ENCODE measurements around the gene EIF4E1B.
A peak's percentile ranks its signal among the peaks of the same experiment; 100 is the strongest.

Gene EIF4E1B

DNA sequence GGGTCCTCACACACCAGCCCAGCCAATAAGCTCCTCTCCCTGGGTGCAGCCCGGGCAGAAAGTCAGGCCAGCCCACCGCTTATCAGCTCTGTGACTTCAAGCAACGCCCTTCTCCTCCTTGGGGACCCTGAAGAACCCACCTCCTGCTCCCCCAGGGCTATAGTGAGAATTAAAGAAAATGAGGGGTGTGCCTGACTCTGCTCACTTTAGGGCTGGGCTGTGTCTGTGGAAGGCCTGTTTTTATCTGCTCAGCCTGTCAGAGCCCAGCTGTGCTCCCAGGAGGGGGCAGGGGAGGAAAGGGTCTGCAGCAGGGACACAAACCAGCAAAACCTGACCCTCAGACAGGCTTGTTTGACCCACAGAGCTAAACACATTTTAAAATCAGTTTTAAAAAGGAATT lies 24.4 kb upstream of the EIF4E1B start:
- no peak for DNase-seq (ENCODE audit: low read depth in 2 of 2)

DNA sequence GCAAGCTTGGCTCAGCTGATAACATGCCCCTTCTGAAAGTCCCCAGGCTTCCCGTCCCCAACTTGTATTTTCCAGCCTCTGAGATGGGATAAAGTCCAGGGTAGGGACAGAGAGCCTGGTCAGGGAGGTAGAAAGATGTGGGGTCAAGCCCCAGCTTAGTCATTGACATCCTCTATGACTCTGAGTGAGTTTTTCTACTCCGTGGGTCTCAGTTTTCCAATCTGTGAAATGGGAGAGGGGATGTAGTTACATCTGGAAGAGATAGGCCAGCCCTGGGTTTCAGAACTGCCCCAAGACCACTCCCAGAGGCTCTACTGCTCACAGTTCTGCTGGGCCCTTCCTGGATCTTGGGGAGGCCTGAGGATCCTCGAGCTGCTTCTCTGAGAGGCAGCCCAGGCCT lies 23.6 kb upstream of the EIF4E1B start:
- no peak for DNase-seq (ENCODE audit: low read depth in 2 of 2)

DNA sequence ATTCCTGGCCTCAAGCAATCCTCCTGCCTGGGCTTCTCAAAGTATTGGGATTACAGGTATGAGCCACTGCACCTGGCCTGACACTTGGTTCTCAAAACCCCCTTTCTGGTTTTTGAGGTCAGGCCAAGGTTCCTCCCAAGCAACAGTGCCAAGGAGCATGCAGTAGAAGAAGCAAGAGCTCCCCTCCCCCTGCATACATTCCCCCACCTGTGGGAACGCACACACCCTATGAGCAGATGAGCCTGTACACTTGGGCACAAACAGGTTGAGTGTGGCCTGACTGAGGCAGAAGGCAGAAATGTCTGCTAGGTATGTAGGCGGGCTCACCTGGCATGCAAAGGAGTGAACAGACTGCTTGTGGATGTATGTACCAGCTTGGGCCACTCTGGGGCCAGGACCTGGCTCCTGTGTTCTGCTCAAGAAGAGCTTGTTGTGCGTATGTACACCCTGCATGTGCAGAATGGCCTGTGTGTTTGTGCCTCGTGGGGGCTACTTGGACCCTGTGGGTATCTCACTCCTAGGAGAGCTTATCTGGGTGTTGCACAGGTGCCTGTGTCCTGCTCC lies 22.3 kb upstream of the EIF4E1B start:
- DNase-seq (ENCODE audit: low read depth in 2 of 2) = no peak

DNA sequence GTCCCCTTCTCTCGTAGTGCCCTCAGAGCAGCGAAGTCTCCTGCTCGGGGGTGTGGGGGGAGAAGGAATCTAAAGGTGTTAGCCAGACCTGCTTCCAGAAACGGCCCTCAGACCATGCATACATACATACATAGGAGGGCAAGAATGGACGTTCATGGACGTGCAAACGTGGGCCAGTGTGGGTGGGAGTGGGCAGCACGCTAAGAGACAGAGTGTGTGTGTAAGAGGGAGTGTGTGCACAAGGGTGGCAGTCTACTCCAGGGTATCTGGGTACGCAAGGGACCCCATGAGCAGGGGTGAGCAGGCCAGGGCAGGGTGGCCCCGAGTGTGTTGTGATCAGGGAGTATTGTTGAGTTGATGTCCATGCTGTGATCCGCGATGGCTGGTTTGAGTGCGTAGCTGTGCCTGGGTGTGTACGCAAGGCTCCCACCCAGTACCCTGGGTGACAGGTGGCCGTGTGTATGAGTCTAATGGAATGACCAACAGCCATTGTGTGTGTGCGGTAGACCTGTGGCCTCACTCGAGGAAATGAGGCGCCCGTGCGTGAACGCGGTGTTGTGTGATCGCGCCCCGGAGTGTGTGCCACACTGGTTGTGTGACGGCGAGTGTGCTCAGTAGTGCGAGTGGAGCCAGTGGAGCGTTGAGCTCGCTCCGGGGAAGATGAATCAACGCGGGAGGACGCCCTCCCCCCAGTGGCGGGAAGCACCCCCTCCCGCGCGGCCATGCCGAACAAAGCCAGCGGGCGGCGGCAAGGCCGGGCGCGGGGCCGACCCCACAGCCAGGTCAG lies 21.3 kb upstream of the EIF4E1B start:
- DNase-seq (ENCODE audit: low read depth in 2 of 2) = no peak

DNA sequence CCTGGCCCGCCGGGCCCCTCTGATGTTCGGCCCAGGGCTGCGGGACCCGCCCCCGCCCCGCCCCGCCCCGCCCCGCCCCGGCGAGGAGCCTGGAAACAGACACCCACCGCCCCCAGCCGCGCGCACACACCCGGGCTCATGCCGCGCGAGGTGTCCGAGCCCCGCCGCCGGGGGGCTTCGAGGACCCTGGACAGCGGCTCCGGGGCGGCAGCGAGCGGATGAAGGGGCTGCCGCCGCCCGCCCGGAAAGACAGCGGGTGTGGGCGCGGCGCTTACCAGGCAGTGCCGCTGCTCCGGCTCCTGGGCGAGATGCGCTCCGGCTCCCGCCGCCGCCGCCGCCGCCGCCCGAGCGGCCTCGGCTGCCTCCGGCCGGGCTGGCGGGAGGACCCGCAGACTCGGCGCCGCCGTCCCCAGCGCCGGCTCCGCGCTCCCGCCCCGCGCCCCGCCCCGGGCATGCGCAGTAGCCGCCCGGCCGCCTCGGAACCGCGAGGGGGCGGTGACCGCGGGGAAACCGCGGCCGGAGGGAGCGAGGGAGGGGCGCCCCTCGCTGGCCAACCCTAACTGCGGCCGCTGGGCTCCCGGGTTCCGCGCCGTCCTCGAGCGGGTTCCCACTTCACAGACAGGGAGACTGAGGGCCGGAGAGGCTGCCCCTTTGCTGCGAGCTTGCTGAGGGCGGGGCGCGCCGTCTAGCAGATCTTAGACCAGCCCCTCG lies 20.6 kb upstream of the EIF4E1B start, which contains the start of gene GPRIN1:
GPRIN1 (minus strand) TSS at position 433 of the 711 bp plus-strand sequence. CDS start 10,322 bp downstream, outside the sequence.
- peak in 1 of 2 donors; percentile 25 for DNase-seq (ENCODE audit: low read depth in 2 of 2)

DNA sequence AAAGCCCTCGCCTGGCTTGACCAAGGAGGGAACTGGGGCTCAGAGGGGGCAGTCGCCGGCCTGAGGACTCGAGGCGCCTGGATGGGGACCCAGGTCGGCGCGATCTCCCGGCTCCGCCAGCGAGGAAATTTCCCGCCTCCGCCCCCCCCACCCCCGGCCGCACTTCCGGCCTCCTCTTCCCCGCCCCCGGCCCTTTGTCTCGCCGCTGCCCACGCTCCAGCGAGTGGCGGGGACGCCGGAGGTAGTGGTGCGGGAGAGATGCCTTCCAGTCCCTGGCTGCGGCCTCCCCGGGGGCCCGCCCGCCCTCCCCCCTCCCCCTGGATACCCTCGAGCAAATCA lies 20.1 kb upstream of the EIF4E1B start:
- no peak for DNase-seq (ENCODE audit: low read depth in 2 of 2)

DNA sequence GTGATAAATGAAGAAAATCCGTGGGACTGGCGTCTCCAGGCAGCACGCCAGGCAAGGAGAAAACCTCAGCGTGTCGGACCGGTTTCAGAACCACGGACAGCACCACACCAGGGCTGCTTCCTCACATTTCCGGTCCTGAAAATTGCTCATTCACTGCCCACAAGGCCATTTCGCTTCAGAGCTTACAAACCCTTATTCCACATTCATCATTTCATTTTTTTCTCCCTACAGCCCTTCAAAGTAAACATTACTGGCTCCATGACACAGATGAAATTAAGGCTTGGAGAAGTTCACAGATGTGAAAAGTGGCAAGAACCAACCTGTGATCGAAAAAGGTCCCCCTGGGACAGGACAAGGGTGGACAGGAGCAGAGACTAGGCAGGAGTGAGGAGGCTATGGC lies 19.0 kb upstream of the EIF4E1B start:
- DNase-seq (ENCODE audit: low read depth in 2 of 2) = no peak

DNA sequence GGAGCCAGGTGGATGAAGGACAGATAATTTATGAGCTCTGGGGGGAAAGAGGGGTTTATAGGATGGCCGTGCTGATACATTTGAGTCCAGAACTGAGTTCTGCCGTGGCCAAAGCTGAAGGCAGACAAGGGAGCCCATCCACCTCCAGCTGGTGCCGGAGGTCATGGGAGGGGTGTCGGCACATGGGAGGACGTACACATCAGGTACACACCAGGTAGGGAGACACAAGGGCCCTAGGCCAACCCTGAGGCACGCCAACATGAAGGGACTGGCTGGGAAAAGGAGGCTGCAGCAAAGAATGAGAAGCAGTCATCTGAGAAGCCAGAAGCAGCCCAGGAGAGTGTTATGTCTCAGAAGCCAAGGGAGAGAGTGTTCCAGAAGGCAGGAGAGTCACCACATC lies 18.5 kb upstream of the EIF4E1B start:
- no peak for DNase-seq (ENCODE audit: low read depth in 2 of 2)

DNA sequence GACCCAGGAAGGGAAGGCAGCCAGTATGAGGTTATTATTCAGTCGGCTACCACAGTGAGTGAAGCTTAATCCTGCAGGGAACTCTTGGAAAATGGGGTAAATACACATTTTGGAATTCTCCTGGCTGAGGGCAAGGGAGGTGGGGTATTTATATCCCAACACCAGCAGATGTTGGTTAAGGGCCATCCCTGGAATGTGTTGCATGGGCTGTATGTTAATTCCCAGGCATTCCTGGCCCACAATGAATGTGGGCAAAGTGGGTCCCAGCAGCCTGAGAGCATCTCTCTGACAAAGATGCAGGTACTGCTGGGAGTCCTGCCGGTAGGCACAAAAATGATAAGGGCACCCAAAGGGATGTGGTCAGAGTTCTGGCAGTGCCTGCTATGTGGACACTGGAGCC lies 17.6 kb upstream of the EIF4E1B start:
- DNase-seq (ENCODE audit: low read depth in 2 of 2) = no peak

DNA sequence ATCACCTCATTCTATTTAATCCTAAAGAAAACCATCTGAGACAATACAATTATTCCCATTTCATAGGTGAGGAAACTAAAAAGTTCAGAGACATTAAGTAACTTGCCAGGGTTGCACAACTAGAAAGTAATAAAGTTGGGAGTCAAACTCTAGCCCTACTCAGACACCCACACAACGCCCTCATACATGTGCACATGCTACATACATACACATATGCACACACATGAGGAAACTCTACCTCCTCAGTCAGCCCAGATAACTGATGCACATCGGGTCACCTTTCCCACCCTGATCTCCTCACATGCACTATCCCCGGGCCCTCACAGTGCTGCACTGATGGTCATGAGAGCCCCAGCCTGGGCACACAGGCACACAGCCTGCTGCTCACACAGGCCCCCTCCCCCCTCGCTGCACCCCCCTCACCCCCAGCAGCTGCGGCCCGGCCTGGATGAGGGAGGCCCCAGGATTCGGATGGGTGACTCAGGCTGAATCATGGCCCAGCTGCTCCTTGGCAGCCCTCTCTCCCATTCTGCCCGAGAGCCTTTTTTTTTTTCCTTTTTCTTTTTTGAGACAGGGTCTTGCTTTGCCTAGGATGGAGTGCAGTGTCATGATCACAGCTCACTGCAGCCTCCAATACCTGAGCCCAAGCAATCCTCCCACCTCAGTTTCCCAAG lies 15.5 kb upstream of the EIF4E1B start:
- no peak for DNase-seq (ENCODE audit: low read depth in 2 of 2)

DNA sequence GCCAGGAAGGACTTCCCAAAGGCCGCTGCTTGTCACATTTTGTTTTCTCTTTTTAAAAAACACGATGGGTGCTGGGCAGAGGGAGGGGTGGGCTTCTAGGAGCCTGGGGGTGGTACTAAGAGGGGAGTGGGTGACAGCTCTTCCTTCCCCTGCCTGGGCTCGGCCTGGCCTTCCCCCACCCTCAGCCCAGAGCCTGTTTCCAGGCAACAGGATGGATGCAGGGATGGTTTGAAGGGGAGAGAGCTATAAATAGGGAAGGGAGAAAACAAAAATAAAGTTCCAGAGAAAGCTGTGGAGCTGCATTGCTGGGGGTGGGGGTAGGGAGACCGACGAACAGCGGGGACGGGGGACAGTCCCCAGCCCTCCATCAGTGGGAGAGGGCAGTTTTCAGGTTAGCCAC lies 14.0 kb upstream of the EIF4E1B start:
- DNase-seq (ENCODE audit: low read depth in 2 of 2) = no peak

DNA sequence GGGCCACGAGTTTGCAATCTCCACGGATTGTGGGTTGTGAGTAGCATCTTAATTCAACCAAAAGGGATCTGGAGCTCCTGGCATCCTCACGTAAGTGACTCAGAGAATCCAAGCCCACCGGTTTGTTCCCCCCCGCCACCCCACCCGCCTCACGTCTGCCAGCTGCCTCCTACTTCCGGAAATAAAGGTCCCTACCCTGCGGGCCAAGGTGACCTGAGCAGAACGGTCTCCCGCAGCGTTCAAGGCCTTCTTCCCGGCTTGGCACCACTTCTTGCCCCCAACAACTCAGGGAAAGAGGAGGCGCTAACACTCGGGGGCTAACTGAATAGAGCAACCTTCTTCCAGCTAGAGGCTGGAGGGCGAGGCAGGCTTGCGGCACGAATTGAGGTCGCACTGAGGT lies 11.7 kb upstream of the EIF4E1B start:
- DNase-seq (ENCODE audit: low read depth in 2 of 2) = no peak

DNA sequence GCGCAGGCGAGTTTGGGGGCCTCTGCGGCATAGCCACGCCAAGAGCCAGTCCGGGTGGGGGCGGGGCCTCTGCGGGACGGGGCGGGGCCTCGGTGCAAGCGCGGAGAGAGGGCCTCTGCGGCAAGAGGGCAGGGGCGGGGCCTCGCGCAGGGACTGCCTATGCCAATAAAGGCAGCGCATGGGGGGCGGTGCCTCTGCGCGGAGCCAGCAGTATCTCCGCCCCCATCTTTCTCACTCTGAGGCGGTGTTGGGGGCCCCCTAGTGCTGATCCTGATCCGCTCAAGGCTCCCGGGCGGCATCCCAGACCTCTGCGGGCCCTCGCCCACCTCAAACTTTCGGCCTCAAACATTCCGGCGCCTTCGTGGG lies 11.3 kb upstream of the EIF4E1B start:
- DNase-seq (ENCODE audit: low read depth in 2 of 2) = peak; percentile 33 to 62

DNA sequence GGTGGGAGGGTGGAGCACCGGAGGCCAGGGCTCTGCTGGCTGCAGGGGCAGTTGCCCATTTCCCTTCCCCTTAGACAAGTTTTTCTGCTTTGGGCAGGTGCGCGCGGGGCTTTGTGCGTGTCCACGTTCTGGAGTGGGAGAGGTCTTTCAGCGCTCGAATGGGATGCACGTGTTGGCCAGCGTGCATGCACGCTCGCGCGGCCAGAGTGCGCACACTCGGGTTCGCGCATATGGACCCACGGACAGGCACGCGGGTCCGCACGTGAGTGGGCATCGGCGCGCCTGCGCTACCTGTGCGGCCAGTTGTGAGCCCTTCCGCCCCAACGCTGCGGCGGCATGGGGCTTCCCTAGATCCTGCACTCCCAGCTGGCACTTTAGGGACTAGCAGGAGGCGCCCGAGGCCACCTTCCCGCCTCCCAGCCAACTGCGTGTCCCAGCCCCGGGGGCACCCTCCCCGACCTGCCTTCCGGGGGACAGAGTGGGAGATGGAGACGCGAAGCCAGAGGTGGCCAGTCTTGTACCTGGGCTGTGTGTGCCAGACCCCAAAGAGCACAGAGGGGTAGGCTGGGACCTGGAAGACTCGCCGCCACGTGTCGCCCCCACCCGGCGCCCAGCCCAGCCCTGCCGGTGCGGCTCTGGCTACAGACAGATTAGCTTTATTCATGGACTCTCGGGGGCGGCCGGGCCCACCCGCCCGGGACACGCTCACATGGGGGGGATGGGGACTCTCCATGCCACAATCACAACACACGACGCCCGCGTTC lies 10.7 kb upstream of the EIF4E1B start:
- DNase-seq (ENCODE audit: low read depth in 2 of 2) = no peak

DNA sequence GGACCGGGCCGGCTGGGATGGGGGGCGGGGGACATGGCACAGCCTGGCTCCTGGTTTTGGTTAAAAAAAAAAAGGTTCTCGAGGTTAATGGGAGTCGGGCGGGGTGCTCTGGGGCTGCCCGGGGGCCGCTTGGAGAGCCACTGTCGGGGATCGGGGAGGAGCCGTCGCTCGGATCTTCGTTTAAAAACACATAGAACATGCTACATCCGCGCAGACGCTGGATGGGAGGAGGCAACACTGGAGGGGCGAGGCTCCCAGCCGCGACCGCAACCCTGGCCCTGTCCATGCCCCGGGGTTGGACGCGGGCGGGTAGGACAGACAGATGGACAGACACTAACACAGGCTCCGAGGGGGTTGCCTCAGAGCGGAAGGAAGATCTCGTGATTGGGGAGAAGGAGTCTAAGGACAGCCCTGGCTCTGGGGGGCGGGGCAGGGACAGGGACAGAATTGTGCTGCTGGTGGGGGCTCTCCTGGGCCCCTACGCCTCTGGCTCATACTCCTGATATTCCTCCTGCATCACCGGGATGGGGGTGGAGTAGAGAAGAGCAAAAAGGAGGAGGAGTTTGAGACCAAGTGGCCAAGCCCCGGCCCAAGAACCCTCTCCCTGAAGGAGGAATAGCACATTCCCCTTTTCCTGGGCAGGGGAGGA lies 10.0 kb upstream of the EIF4E1B start:
- DNase-seq (ENCODE audit: low read depth in 2 of 2) = no peak

DNA sequence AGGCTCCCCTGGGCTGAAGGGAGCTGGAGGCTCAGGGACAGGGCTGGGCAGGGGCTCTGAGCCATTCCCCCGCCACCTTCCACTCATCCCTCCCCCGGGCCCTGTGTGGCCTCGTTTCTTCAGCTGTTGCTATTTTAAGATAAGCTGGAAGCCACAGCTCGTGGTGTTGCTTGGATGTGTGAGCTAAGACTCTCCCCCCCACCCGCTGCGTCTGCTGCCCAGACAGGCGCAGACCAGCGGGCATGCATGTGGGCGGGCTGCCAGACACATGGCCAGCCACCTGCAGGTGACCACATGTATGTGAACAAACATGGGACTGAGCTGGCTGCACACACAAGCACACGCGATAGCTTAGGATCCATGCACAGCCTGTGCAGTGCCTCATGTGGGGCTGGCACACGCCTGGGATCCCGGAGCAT lies 8.8 kb upstream of the EIF4E1B start:
- no peak for DNase-seq (ENCODE audit: low read depth in 2 of 2)

DNA sequence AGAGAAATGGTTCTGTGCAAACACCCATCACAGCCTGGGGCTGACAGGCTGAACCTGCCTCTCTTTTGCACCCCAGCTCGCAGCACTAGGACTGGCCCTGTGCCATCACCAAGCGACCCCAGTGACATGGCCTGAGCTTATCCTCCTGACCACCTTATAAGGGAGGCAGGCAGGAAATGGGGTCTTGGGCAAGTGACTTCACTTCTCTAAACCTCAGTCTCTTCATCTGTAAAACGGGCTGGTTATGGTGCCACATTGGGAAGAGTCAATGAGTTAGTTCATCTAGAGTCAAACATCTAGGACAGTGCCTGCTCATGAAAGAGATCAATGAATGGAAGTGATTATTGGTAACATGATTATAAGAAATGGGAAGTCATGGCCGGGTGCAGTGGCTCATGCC lies 6.3 kb upstream of the EIF4E1B start:
- no peak for DNase-seq (ENCODE audit: low read depth in 2 of 2)

DNA sequence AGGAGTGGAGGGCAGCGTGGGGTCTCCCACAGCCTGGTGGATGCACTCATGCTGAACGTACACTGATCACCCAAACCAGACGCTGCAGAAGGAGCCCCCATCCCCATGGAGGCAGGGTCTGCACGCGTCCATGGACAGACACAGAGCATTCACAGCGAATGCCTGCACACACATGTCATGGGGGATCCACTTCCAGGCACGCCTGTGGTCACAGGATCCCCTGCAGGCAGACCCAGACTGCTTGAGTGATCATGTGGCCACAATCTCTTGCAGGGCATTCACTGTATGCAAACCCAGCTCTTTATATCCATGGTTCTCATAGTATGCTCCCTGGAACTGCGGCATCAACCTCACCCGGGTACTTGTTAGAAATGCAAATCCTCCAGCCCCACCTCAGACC lies 5.5 kb upstream of the EIF4E1B start:
- no peak for DNase-seq (ENCODE audit: low read depth in 2 of 2)

DNA sequence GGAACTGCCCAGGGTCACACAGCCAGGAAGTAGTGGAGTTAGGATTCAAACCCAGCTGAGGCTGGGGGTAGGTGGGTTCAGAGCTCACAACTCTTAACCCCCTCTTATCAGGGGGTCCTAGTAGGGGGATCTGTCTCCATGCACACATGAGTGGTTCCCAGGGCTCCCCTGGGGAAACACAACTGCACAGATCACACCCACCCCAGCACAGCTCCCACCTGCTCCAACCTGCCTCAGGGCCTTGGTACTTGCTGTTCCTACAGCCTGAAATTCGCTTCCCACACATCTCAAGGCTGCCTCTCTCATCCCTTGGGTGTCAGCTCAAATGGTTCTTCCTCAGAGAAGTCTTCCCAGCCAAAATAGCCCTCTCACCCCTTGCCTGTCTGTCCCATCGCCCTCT lies 5.0 kb upstream of the EIF4E1B start:
- DNase-seq (ENCODE audit: low read depth in 2 of 2) = no peak

DNA sequence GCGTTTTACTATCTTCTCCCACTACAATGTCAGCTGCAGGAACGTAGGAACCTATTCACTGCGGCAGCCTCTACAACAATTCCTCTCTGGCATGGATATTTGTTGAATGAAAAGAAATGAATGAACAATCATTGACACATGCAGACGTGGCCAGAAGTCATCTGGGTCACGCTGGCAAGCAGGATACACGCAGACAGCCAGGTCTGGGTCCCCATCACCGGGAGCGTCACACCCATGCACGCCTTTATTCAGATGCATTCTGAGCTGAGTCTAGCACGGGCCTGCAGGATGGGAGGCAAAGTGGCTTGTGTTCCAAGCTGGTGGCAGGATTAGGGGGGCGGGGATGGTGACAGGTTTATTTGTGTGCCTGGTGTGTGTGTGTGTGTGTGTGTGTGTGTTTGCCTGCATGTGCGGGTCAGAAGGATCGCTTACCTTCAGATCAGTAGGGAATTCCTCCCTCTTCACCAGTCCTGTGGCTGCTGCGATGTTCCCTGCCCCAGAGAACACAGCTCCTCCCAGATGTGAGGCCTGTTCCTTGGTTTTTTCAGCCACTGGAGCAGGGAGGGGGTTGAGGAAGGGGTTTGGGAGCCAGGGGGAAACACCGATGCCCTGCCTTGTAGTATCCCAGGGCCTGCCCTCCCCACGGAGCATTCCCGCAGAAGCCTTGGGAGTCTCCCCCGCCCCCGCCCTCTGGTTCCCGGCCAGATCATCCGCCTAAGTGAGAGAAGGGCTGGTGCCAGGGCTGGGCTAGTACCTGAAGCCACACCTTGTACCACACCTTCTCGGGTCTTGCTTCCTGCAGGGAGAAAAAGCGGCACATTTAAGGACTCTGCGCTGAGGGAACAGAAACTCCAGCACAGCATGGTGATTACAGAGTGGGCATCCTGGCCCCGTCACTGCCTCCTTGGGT lies 4.3 kb upstream of the EIF4E1B start:
- DNase-seq (ENCODE audit: low read depth in 2 of 2) = no peak

Measured in stimulated activated CD8-positive, alpha-beta memory T cell treated with anti-CD3 and anti-CD28 coated beads, Interleukin-2, amount 100 ng/mL, for 1 hour (primary cell).